IMR-90 (cell line): ENCODE measurements around the gene SMAD4. TPM values are rescaled to one million over a fixed set of nuclear protein-coding genes. Genes with fewer than 3 reads are reported as not detected.
A peak's percentile ranks its signal among the peaks of the same experiment; 100 is the strongest.

Source experiments
- ATAC-seq: fragments of 200-7000 bp; cut with Tn5 transposase; 2 replicates; pipeline ENCODE4 v1.9.1; 2020; ENCODE audit warnings: low read depth, mild to moderate bottlenecking, moderate library complexity
- BruUV-seq: library from RNA; stranded (reverse); fragments of 400-500 nt; replicated peaks from 2 replicates; lab custom pipeline; 2021; lab: Mats Ljungman, UMichigan
- CTCF ChIA-PET: fragments of 300-600 bp; formaldehyde crosslinking; extraction: SDS; loops from one replicate; lab custom pipeline; 2021; ENCODE audit warnings: antibody characterized with exemption; lab: Yijun Ruan, JAX
- POLR2A ChIA-PET: fragments of 300-600 bp; sonication (Branson Sonifier 250); formaldehyde crosslinking; loops from one replicate; lab custom pipeline; 2022; ENCODE audit warnings: antibody characterized with exemption; ENCODE audit not compliant: unreplicated experiment; lab: Charles Lee
- DNase-seq: peaks from one replicate; pipeline ENCODE4 v3.0.0; 2013
- H2AFZ ChIP-seq: replicated peaks from 2 replicates; pipeline ENCODE3; 2013; ENCODE audit warnings: low read length, mild to moderate bottlenecking; ENCODE audit not compliant: poor library complexity
- H2AK5ac ChIP-seq: 2 replicates; pipeline ENCODE4 v1.6.1; 2013; ENCODE audit warnings: low read depth, low read length, inconsistent platforms
- H2AK9ac ChIP-seq: replicated peaks from 2 replicates; pipeline ENCODE3; 2013; ENCODE audit warnings: mild to moderate bottlenecking, low read depth, low read length, moderate library complexity; ENCODE audit not compliant: poor library complexity
- H2BK120ac ChIP-seq: 2 replicates; pipeline ENCODE4 v1.6.1; 2013; ENCODE audit warnings: low read depth, low read length, inconsistent platforms
- H2BK15ac ChIP-seq: 3 replicates; pipeline ENCODE4 v1.6.1; 2013; ENCODE audit warnings: low read depth, low read length, inconsistent platforms
- H2BK20ac ChIP-seq: 2 replicates; pipeline ENCODE4 v1.6.1; 2013; ENCODE audit warnings: low read depth, mild to moderate bottlenecking, inconsistent platforms, low read length, moderate library complexity
- H2BK5ac ChIP-seq: 2 replicates; pipeline ENCODE4 v1.6.1; 2013; ENCODE audit warnings: mild to moderate bottlenecking, low read depth, low read length, inconsistent platforms; ENCODE audit not compliant: poor library complexity, severe bottlenecking
- H3K14ac ChIP-seq: replicated peaks from 2 replicates; pipeline ENCODE4 v1.6.1; 2013; ENCODE audit warnings: low read depth, low read length, inconsistent platforms
- H3K18ac ChIP-seq: 2 replicates; pipeline ENCODE4 v1.6.1; 2013; ENCODE audit warnings: low read depth, low read length, control low read depth
- H3K23ac ChIP-seq: 2 replicates; pipeline ENCODE4 v1.6.1; 2013; ENCODE audit warnings: low read depth, low read length, inconsistent platforms
- H3K27ac ChIP-seq: 2 replicates; pipeline ENCODE4 v1.5.1; 2013; ENCODE audit warnings: mild to moderate bottlenecking, control low read depth, low read length; ENCODE audit not compliant: insufficient read depth
- H3K27me3 ChIP-seq: 2 replicates; pipeline ENCODE4 v1.6.1; 2013; ENCODE audit warnings: low read length; ENCODE audit not compliant: control insufficient read depth, insufficient read depth
- H3K36me3 ChIP-seq: 2 replicates; pipeline ENCODE4 v1.6.1; 2013; ENCODE audit warnings: low read length, mixed read lengths; ENCODE audit not compliant: control insufficient read depth, insufficient read depth
- H3K4ac ChIP-seq: 2 replicates; pipeline ENCODE4 v1.6.1; 2013; ENCODE audit warnings: low read depth, low read length, inconsistent platforms
- H3K4me1 ChIP-seq: 2 replicates; pipeline ENCODE4 v1.6.1; 2013; ENCODE audit warnings: low read length, mixed read lengths; ENCODE audit not compliant: control insufficient read depth, insufficient read depth
- H3K4me2 ChIP-seq: 2 replicates; pipeline ENCODE4 v1.6.1; 2013; ENCODE audit warnings: low read depth, mild to moderate bottlenecking, control low read depth, low read length, moderate library complexity
- H3K4me3 ChIP-seq: 2 replicates; pipeline ENCODE4 v1.5.1; 2013; ENCODE audit warnings: low read depth, mild to moderate bottlenecking, control low read depth, low read length, moderate library complexity; ENCODE audit not compliant: insufficient read depth
- H3K56ac ChIP-seq: 2 replicates; pipeline ENCODE4 v1.6.1; 2013; ENCODE audit warnings: low read length, inconsistent platforms; ENCODE audit not compliant: insufficient read depth; ENCODE audit errors: extremely low read depth
- H3K79me1 ChIP-seq, 2 experiments: 2 replicates each; pipeline ENCODE4 v1.6.1; 2013; ENCODE audit warnings: low read length in 2 of 2, inconsistent platforms in 1 of 2, low read depth in 1 of 2
- H3K9ac ChIP-seq: 2 replicates; pipeline ENCODE4 v1.6.1; 2013; ENCODE audit warnings: low read depth, low read length, control low read depth
- H3K9me1 ChIP-seq: 2 replicates; pipeline ENCODE4 v1.6.1; 2013; ENCODE audit warnings: low read length, inconsistent platforms; ENCODE audit not compliant: insufficient read depth
- H3K9me3 ChIP-seq: 2 replicates; pipeline ENCODE4 v1.6.1; 2013; ENCODE audit warnings: low read length; ENCODE audit not compliant: control insufficient read depth, insufficient read depth
- H4K20me1 ChIP-seq: 2 replicates; pipeline ENCODE4 v1.6.1; 2013; ENCODE audit warnings: low read length, inconsistent platforms; ENCODE audit not compliant: insufficient read depth
- H4K5ac ChIP-seq: 2 replicates; pipeline ENCODE4 v1.6.1; 2013; ENCODE audit warnings: mild to moderate bottlenecking, low read depth, low read length, control low read depth
- H4K8ac ChIP-seq, 2 experiments: 2 replicates each; pipeline ENCODE4 v1.6.1; 2013; ENCODE audit warnings: low read depth in 2 of 2, low read length in 2 of 2, control low read depth in 1 of 2, inconsistent platforms in 1 of 2
- H4K91ac ChIP-seq: 2 replicates; pipeline ENCODE4 v1.6.1; 2013; ENCODE audit warnings: low read depth, low read length, inconsistent platforms; ENCODE audit not compliant: insufficient read depth
- MAFK ChIP-seq: IDR thresholded peaks from 2 replicates; pipeline ENCODE4 v1.6.1; 2012; ENCODE audit warnings: low read depth, low read length, improper control_type of control experiment
- NFE2L2 ChIP-seq: fragments of 150-350 bp; IDR thresholded peaks from 2 replicates; pipeline ENCODE4 v1.6.1; 2016; ENCODE audit warnings: low read depth, mild to moderate bottlenecking, low read length
- WGBS, 2 experiments: methylation state at CpG; one replicate each; pipeline versions ENCODE4 v1.1.5 to v1.1.7; 2013; ENCODE audit warnings: missing lambda C conversion rate in 2 of 2; ENCODE audit not compliant: insufficient read length in 1 of 2; ENCODE audit errors: extremely low coverage in 2 of 2; 5-methylcytosine and 5-hydroxymethylcytosine counted together
- dilution Hi-C: fragments of 300-500 bp; cut with HindIII; formaldehyde crosslinking; loops from one replicate; pipeline ENCODE4 v1.14.3; 2018; ENCODE audit warnings: low sequenced_read_pairs; ENCODE audit not compliant: unreplicated experiment
- in situ Hi-C: fragments of 300-500 bp; cut with MboI; formaldehyde crosslinking; loops from 3 replicates; pipeline ENCODE4 v1.14.3; 2019; ENCODE audit warnings: low sequenced_read_pairs, inconsistent platforms, mixed read lengths
- intact Hi-C: fragments of 100-400 bp; cut with micrococcal nuclease; formaldehyde crosslinking; loops from 2 replicates; pipeline ENCODE4 v1.10.0; 2022
- polyA plus RNA-seq, 3 experiments: library from polyadenylated mRNA; depleted of rRNA; stranded (reverse); fragments of >200 nt; gene quantifications; 2 replicates each; pipeline ENCODE4 v1.2.3, GENCODE V29; 2012; ENCODE audit warnings: low replicate concordance in 1 of 3
- total RNA-seq: library from RNA; depleted of rRNA; stranded (reverse); fragments of >200 nt; gene quantifications from 2 replicates; pipeline ENCODE4 v1.2.3, GENCODE V29; 2012

Gene SMAD4
- total and polyA plus RNA-seq, 2 of the 4 experiments (the other 2 are of a cell fraction), result 57.6 to 145 TPM

GRCh38 chr18:51059969-51060368 is 30.0 kb downstream of the SMAD4 start:
- H2AFZ ChIP-seq, result no peak overlapping the region
- peaks cover 13 to 33% of the 10 kb centered on the region in 2 experiments for H3K79me1 ChIP-seq
- DNase-seq, result no peak
- no CpG with 5 or more reads among the region's 3 CpGs for WGBS, 2 experiments
- no peaks in the 10 kb centered on the region for H3K9me3 ChIP-seq
- H3K9me1 ChIP-seq, result no peaks in the 10 kb centered on the region
- no peak overlapping the region for H2AK9ac ChIP-seq
- no peak overlapping the region for H4K8ac ChIP-seq
- ChIA-PET CTCF (no interaction called here), POLR2A (no interaction called here)
- no peak overlapping the region for H4K5ac ChIP-seq
- no peak overlapping the region for H2BK20ac ChIP-seq
- no peak for ATAC-seq
- no peak overlapping the region for H2BK120ac ChIP-seq
- no peak overlapping the region for H3K14ac ChIP-seq
- peaks cover 18% of the 10 kb centered on the region for H3K36me3 ChIP-seq
- H3K4me3 ChIP-seq, result no peak overlapping the region
- H4K91ac ChIP-seq, result no peak overlapping the region
- no peak overlapping the region for H3K4ac ChIP-seq
- no peak overlapping the region for H3K4me2 ChIP-seq
- intact Hi-C loops (no loop called here), dilution Hi-C loops (no loop called here), in situ Hi-C loops (no loop called here)
- H2BK5ac ChIP-seq, result no peak overlapping the region
- H3K9ac ChIP-seq, result no peak overlapping the region
- H3K27ac ChIP-seq, result no peak overlapping the region
- no peak overlapping the region for H2AK5ac ChIP-seq
- no peak overlapping the region for H2BK15ac ChIP-seq
- no peak overlapping the region for H3K18ac ChIP-seq
- H3K23ac ChIP-seq, result no peak overlapping the region
- no peaks in the 10 kb centered on the region for H3K27me3 ChIP-seq
- peaks cover 5% of the 10 kb centered on the region; the same call in 1 of the 2 replicates for H4K20me1 ChIP-seq
- H3K4me1 ChIP-seq, result no peaks in the 10 kb centered on the region
- TF ChIP-seq NFE2L2, result no peak
- TF ChIP-seq MAFK, result peak; percentile 89
- H3K56ac ChIP-seq, result no peak overlapping the region
- BruUV-seq, result no TSS peak
